Skeletal muscle cell (primary cell): ENCODE results near the gene KLHDC4.

ENCODE experiments used
- DNase-seq: peaks from one replicate; pipeline ENCODE4 v3.0.0-alpha.2; 2010; ENCODE audit warnings: low read depth
- H3K4me3 ChIP-seq: 2 replicates; pipeline ENCODE4 v1.5.1; 2011; ENCODE audit warnings: low read depth, mild to moderate bottlenecking, control low read depth, low read length, moderate library complexity

The KLHDC4 gene

DNA sequence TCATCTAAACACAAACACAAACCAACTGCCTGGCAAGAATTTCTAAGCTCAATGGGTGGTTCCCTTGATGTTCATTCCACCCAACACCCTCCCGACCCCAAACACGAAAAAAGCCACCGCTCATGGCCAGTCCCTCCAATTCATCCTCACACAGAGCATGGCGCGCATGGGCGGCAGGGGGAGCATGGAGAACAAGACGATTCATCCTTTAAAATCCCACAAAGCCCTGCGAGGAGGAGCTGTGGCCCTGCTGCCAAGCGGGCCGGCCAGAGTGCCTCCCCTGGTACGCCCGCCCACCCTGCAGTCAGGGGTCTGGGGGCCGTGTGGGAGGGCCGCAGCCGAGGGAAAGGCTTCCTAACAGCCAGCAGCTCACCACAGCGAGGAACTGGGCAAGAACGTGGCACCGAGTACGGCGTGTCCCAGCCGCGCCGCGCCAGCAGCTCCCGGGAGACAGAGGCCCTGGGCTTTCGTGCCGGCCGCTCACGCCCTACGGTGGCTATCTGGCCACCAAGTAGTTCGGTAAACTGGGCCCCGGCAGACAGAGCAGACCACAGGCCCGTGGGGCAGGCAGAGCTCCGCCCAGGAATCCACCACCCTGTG, 60.9 kb downstream of the KLHDC4 start:
- H3K4me3 ChIP-seq, result no peak overlapping the region
- DNase-seq, result no peak

DNA sequence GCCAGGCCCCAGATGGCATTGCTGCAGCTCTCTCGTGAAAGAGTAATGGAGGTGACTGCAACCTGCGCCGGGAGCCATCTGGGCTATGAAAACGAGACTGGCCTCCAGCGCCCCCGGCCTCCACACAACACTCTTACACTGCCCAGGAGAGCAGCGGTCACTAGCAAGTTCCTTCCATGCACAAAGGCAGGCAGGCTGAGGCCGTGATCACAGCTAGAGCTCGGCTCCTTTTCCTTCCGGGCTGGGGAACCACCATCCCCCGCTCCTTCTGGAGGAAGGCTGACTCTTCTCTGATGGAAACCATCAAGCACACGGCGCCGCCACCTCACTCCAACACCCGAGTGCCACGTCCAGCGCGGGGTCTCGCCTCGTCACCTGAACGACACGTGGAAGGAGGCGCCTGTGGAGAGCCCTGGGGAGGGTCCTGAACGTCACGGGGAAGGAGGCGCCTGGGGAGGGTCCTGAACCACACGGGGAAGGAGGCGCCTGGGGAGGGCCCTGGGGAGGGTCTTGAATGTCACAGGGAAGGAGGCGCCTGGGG, 61.9 kb downstream of the KLHDC4 start:
- DNase-seq, result no peak
- H3K4me3 ChIP-seq, result no peak overlapping the region

- H3K4me3 ChIP-seq, result no peak overlapping the region
- DNase-seq, result no peak
These were observed 62.7 kb downstream of the KLHDC4 start for GRCh38 chr16:87703071-87703470.

DNA sequence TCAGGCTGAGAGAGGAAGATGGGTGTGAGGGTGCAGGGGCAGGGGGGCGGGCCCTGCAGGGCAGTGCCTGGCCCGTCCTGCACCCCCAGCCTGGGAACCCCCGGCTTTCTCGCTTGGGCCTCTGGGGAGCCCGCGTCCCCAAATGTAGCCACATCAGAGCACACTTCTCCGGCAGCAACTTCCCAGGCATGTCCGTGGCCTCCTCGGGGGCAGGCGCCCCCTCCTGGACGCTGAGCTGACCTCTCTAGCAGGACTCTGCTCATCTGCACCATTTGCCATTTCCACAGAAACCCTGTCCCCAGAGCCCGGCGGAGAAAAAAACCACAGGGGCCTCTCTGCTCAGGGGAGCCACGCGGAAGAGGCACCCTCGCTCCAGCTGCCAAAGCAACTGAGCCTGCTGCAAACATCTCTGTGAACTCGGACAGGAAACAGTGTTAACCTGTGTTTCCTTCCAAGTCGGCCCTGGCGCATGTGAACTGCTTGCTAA, 63.4 kb downstream of the KLHDC4 start:
- DNase-seq, result no peak
- H3K4me3 ChIP-seq, result no peak overlapping the region

DNA sequence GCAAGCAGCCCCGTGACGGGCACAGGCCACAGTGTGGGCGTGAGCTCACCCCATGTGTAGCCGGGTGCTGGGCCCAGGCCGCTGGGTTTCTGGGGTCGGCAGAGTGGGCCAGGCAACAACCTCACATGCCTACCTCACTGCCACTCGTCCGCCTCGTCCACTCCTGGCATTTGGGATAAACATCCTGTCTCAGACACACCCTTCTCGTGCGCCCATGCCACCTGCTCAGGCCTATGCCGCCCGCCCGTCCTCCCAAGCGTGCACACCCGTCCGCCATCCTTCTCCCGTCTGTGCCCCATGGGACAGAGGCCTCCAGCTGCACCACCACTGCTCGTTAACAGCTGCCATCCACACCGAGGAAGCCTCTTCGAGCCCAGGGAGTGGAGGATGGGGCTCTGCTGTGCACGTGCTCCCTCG, 64.3 kb downstream of the KLHDC4 start:
- no peak overlapping the region for H3K4me3 ChIP-seq
- no peak for DNase-seq

DNA sequence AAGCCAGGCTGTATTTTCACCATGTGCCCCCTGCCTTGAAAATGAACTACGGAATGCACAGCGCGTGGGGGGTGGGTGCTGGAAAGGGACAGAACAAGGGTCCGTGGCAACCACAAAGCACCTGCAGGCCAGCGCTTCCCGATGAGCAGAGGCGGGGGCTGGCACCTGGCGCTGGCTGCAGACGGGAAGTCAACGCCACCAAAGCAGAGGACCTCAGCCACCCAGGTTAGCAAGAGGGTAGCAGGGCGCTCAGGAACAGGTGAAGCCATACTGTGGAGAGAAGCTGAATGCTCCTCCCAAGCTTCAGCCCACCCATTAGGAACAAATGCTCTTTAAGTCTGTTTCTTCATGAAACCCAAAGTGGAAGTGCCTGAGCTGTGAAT, 64.7 kb downstream of the KLHDC4 start:
- no peak for DNase-seq
- H3K4me3 ChIP-seq, result no peak overlapping the region

- DNase-seq, result no peak
- no peak overlapping the region for H3K4me3 ChIP-seq
These were observed 65.2 kb downstream of the KLHDC4 start for GRCh38 chr16:87700406-87701077.

GRCh38 chr16:87698676-87699199, 67.0 kb downstream of the KLHDC4 start:
- DNase-seq, result no peak
- no peak overlapping the region for H3K4me3 ChIP-seq

- no peak overlapping the region for H3K4me3 ChIP-seq
These were observed 67.5 kb downstream of the KLHDC4 start for GRCh38 chr16:87698241-87698640.

GRCh38 chr16:87697792-87698191, 68.0 kb downstream of the KLHDC4 start:
- no peak overlapping the region for H3K4me3 ChIP-seq

More at GRCh38 chr16:87698241-87698640, 67.5 kb downstream of the KLHDC4 start:
- no peak for DNase-seq

GRCh38 chr16:87697256-87697655, 68.5 kb downstream of the KLHDC4 start:
- no peak for DNase-seq
- H3K4me3 ChIP-seq, result no peak overlapping the region

More at GRCh38 chr16:87697792-87698191, 68.0 kb downstream of the KLHDC4 start:
- DNase-seq, result no peak

- no peak overlapping the region for H3K4me3 ChIP-seq
- no peak for DNase-seq
These were observed 69.1 kb downstream of the KLHDC4 start for GRCh38 chr16:87696726-87697125.

DNA sequence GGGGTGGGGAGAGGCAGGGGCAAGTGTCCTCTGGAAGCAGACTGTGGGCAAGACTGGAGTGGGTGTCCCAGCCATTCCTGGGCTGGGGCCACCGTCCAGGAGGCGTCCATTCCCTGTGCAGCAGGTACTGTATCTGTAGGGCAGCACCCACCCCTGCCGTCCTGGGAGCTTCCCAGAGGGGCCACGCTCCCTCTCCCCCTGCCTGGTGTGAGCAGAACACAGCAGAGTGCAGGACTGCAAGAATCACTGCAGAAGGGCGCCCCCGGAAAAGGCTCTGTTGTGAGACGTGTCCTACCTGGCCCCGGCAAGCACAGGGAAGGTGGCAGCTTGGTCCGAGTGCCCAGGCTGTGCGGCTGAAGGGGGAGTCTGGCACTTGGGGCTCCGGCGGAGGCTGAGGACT, 70.3 kb downstream of the KLHDC4 start:
- DNase-seq, result no peak
- no peak overlapping the region for H3K4me3 ChIP-seq

DNA sequence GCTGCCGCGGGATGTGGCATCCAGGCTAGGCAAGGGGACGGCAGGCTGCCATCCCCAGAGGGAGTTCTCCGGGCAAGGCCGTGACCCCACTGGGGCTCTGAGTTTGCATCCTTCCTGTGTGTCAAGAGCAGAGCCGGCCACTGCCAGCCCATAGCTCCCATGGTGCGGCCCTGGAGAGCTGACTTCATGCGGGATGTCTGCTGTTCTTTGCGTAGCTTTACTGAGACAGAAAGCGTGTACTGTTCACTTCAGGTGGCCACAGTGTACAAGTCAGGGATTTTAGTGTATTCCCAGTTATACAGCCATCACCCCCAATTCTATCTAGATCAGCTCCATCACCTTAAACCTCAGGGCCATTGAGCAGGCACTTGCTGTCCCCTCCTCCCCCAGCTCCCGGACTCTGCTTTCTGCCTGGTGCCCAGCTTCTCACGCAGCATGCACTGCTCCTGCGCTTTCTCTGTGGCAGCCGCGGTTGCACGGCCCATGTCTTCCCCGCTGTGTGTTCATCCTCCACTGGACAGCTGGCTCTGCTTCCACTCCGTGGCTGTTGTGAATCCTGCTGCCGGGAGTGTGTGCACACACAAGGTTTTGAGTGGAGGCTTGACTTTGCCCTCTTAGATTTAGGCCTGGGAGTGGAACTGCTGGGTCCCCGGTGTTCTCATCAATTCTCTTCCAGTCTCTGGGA, 71.2 kb downstream of the KLHDC4 start:
- DNase-seq, result no peak
- H3K4me3 ChIP-seq, result no peak overlapping the region

- no peak for DNase-seq
- no peak overlapping the region for H3K4me3 ChIP-seq
These were observed 72.0 kb downstream of the KLHDC4 start for GRCh38 chr16:87693827-87694226.

DNA sequence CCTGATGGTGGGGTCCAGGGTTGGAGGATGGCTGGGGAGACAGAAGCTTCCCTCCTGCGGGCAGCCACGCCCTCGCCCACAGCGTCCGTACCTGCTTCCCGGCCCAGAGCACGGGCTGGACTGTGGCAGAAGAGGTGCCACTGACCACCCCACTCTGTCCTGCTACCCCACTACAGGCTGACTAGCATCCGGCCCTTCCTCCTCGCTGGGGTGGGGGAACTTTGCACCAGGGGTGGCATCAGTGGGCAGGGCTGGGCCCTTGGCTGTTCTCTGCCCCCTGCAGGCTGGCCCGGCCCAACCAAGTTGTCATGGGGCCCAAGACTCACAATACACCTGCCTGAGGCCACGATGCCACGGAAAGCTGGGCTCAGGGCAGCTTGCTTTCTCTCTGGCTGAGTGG, 73.0 kb downstream of the KLHDC4 start:
- H3K4me3 ChIP-seq, result no peak overlapping the region

DNA sequence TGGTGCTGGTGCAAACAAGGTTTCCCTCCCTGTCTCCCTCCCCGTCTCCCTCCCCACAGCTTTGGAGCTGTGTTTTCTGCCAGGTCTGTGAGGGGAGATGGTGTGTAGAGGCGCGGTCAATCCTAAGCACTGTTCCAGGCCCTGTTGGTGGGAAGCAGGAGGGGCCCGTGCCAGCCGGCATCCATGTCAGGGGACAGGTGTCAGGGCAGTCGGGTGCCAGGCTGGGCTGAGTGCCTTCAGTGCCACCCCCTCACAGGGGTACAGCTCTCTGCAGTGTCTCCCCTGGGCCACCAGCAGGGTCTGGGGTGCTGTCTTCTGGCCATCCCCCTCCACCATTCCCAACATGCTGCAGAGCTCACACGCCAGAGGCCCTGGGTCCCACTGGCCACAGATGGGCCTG, 73.6 kb downstream of the KLHDC4 start:
- no peak overlapping the region for H3K4me3 ChIP-seq
- DNase-seq, result no peak

More for the DNA sequence above, 73.0 kb downstream of the KLHDC4 start:
- no peak for DNase-seq

- no peak overlapping the region for H3K4me3 ChIP-seq
- no peak for DNase-seq
These were observed 74.1 kb downstream of the KLHDC4 start for GRCh38 chr16:87691686-87692079.

DNA sequence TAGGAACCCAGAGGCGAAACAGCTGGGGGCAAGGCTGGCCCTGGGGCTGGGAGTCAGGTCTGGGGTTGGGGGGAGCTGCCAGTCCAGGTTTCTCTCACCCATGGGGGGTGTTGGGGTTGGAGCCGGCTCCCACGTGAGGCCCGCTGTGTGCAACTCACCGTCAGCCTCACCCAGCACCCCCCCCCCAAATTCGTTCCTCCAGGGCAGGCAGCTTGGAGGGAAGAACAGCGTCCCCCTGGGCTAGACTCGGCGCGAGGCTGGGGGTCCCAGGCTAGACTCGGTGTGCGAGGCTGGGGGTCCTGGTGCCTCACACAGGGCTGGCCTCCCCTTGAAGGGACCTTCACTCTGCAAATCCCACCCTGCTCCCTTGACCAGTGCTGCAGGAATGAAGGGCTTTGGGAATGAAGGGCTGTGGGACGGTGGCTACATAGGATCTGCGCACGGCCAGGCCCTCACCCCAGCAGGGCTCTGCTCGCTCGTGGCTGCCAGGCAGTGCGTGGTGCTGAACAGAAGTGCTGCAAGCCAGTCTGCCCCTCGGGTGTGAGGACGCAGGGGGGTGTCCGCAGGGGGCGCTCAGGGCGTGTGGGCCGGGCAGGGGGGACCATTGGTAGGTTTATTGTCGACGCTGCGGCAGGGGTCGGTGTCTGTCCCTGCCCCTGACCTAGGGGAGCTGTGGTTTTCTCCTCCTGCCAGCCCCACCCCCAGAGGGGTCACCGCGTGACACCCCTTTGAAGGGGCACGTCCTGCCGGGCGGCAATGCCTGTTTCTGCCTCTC, 74.7 kb downstream of the KLHDC4 start:
- no peak for DNase-seq
- H3K4me3 ChIP-seq, result no peak overlapping the region
